H1 (cell line): ENCODE data around the gene NGFR. TPM values are rescaled to one million over a fixed set of nuclear protein-coding genes. Genes with fewer than 3 reads are reported as not detected.

ENCODE experiments used
- CTCF ChIA-PET: fragments of 300-600 bp; sonication (Branson Sonifier 250); formaldehyde crosslinking; loops from one replicate; lab custom pipeline; 2021; ENCODE audit not compliant: partially characterized antibody; lab: Charles Lee
- POLR2A ChIA-PET: fragments of 300-600 bp; sonication (Branson Sonifier 250); formaldehyde crosslinking; loops from one replicate; lab custom pipeline; 2021; ENCODE audit warnings: inconsistent platforms; ENCODE audit not compliant: partially characterized antibody; lab: Charles Lee
- DNase-seq, 2 experiments: peaks; one replicate each; pipeline versions ENCODE4 v3.0.0 to v3.0.0-alpha.2; 2010 to 2022; ENCODE audit warnings: low spot score in 2 of 2, low read depth in 1 of 2, mixed read lengths in 1 of 2
- FAIRE-seq: peaks from 2 replicates; lab custom pipeline; 2011; peaks lifted over from hg19 to GRCh38; lab: Jason Lieb, UNC
- H2AFZ ChIP-seq: 2 replicates; pipeline ENCODE4 v1.8.1; 2012; ENCODE audit warnings: low read length, inconsistent platforms
- H2AK5ac ChIP-seq: 2 replicates; pipeline ENCODE4 v1.6.1; 2013; ENCODE audit warnings: low read depth, low read length
- H2BK120ac ChIP-seq: replicated peaks from 2 replicates; pipeline ENCODE3; 2013; ENCODE audit warnings: low read depth, low read length, inconsistent platforms
- H2BK12ac ChIP-seq: 2 replicates; pipeline ENCODE4 v1.6.1; 2013; ENCODE audit warnings: low read depth, low read length
- H2BK15ac ChIP-seq: 2 replicates; pipeline ENCODE4 v1.6.1; 2013; ENCODE audit warnings: low read length
- H2BK20ac ChIP-seq: 2 replicates; pipeline ENCODE4 v1.6.1; 2013; ENCODE audit warnings: low read length
- H2BK5ac ChIP-seq: 2 replicates; pipeline ENCODE4 v1.6.1; 2013; ENCODE audit warnings: low read depth, low read length
- H3K14ac ChIP-seq: 2 replicates; pipeline ENCODE4 v1.6.1; 2013; ENCODE audit warnings: inconsistent platforms; ENCODE audit not compliant: insufficient read length
- H3K18ac ChIP-seq: 2 replicates; pipeline ENCODE4 v1.6.1; 2013; ENCODE audit warnings: low read length; ENCODE audit errors: extremely low read depth
- H3K23ac ChIP-seq: 2 replicates; pipeline ENCODE4 v1.6.1; 2013; ENCODE audit warnings: inconsistent platforms; ENCODE audit not compliant: insufficient read length
- H3K23me2 ChIP-seq: 2 replicates; pipeline ENCODE4 v1.6.1; 2013; ENCODE audit warnings: low read depth, low read length
- H3K27ac ChIP-seq: 2 replicates; pipeline ENCODE4 v1.6.1; 2011; ENCODE audit warnings: low read depth, low read length, inconsistent platforms
- H3K27me3 ChIP-seq, 4 experiments: replicated peaks in 1 of 4; 1 replicate in 1 of 4; 2 replicates in 3 of 4; pipeline versions ENCODE4 v1.6.1 to v1.8.1; 2011 to 2013; ENCODE audit warnings: low read length in 3 of 4, mild to moderate bottlenecking in 3 of 4, inconsistent platforms in 2 of 4, mixed read lengths in 2 of 4, moderate library complexity in 1 of 4; ENCODE audit not compliant: control insufficient read depth in 3 of 4, insufficient read depth in 3 of 4; ENCODE audit errors: extremely low read depth in 1 of 4
- H3K36me3 ChIP-seq, 4 experiments: 2 replicates each; pipeline versions ENCODE4 v1.6.1 to v1.8.1; 2011 to 2013; ENCODE audit warnings: mild to moderate bottlenecking in 4 of 4, low read length in 3 of 4, moderate library complexity in 2 of 4, control low read depth in 1 of 4, inconsistent platforms in 1 of 4; ENCODE audit not compliant: insufficient read depth in 4 of 4, control insufficient read depth in 2 of 4
- H3K4ac ChIP-seq: replicated peaks from 2 replicates; pipeline ENCODE3; 2013; ENCODE audit warnings: low read length, low read depth, mixed read lengths, inconsistent platforms; ENCODE audit not compliant: insufficient read length
- H3K4me1 ChIP-seq, 4 experiments: replicated peaks in 1 of 4; 1 replicate in 1 of 4; 2 replicates in 3 of 4; pipeline versions ENCODE4 v1.6.1 to v1.8.1; 2011 to 2013; ENCODE audit warnings: low read length in 3 of 4, inconsistent platforms in 2 of 4, mixed read lengths in 1 of 4; ENCODE audit not compliant: insufficient read depth in 4 of 4, control insufficient read depth in 3 of 4
- H3K4me2 ChIP-seq, 2 experiments: 2 replicates each; pipeline versions ENCODE4 v1.6.1 to v1.8.1; 2011 to 2013; ENCODE audit warnings: low read depth in 2 of 2, low read length in 2 of 2, control low read depth in 1 of 2, inconsistent platforms in 1 of 2, mild to moderate bottlenecking in 1 of 2; ENCODE audit not compliant: insufficient read depth in 1 of 2
- H3K4me3 ChIP-seq, 4 experiments: fragments of 200-600, 300-600 bp in 1 of 4; sonication (generic), shearing (Covaris generic), sonication (Bioruptor Twin) in 1 of 4; 2 replicates each; pipeline versions ENCODE4 v1.5.1 to v1.8.1; 2011 to 2016; ENCODE audit warnings: low read length in 4 of 4, low read depth in 3 of 4, control low read depth in 2 of 4, inconsistent platforms in 2 of 4, mild to moderate bottlenecking in 2 of 4, mixed read lengths in 1 of 4, moderate library complexity in 1 of 4; ENCODE audit not compliant: insufficient read depth in 2 of 4; ENCODE audit errors: extremely low read depth in 1 of 4
- H3K56ac ChIP-seq: replicated peaks from 2 replicates; pipeline ENCODE3; 2013; ENCODE audit warnings: low read depth, mild to moderate bottlenecking, mixed read lengths, low read length, inconsistent platforms; ENCODE audit not compliant: insufficient read length
- H3K79me1 ChIP-seq: 2 replicates; pipeline ENCODE4 v1.6.1; 2013; ENCODE audit warnings: low read depth, low read length, control low read depth
- H3K79me2 ChIP-seq, 2 experiments: 2 replicates each; pipeline versions ENCODE4 v1.6.1 to v1.8.1; 2012 to 2013; ENCODE audit warnings: low read length in 2 of 2, mild to moderate bottlenecking in 2 of 2, inconsistent platforms in 1 of 2; ENCODE audit not compliant: insufficient read depth in 2 of 2, control insufficient read depth in 1 of 2
- H3K9ac ChIP-seq, 4 experiments: replicated peaks in 1 of 4; 1 replicate in 1 of 4; 2 replicates in 3 of 4; pipeline versions ENCODE4 v1.6.1 to v1.8.1; 2011 to 2013; ENCODE audit warnings: low read depth in 3 of 4, low read length in 3 of 4, control low read depth in 2 of 4, mild to moderate bottlenecking in 2 of 4, moderate library complexity in 2 of 4, inconsistent platforms in 1 of 4; ENCODE audit errors: extremely low read depth in 1 of 4
- H3K9me3 ChIP-seq, 2 experiments: 2 replicates each; pipeline versions ENCODE4 v1.6.1 to v1.8.1; 2012 to 2013; ENCODE audit warnings: mild to moderate bottlenecking in 2 of 2, moderate library complexity in 2 of 2, control low read depth in 1 of 2, inconsistent platforms in 1 of 2, low read depth in 1 of 2, low read length in 1 of 2, mixed read lengths in 1 of 2; ENCODE audit not compliant: insufficient read depth in 2 of 2
- H4K20me1 ChIP-seq, 2 experiments: replicated peaks in 1 of 2; 2 replicates each; pipeline versions ENCODE3 to v1.8.1; 2011 to 2013; ENCODE audit warnings: inconsistent platforms in 2 of 2, low read length in 2 of 2, mild to moderate bottlenecking in 1 of 2; ENCODE audit not compliant: insufficient read depth in 2 of 2, control insufficient read depth in 1 of 2
- H4K5ac ChIP-seq: 2 replicates; pipeline ENCODE4 v1.6.1; 2013; ENCODE audit warnings: low read length, low read depth, mixed read lengths, inconsistent platforms; ENCODE audit not compliant: insufficient read length
- H4K8ac ChIP-seq: 2 replicates; pipeline ENCODE4 v1.8.0; 2013; ENCODE audit warnings: mild to moderate bottlenecking, moderate library complexity, low read length, inconsistent platforms; ENCODE audit not compliant: insufficient read depth; ENCODE audit errors: extremely low read depth
- H4K91ac ChIP-seq: replicated peaks from 2 replicates; pipeline ENCODE3; 2013; ENCODE audit warnings: low read length, mixed read lengths, inconsistent platforms; ENCODE audit not compliant: insufficient read length
- BACH1 ChIP-seq: IDR thresholded peaks from 2 replicates; pipeline ENCODE4 v1.6.1; 2012; ENCODE audit warnings: low read length, improper control_type of control experiment
- GABPA ChIP-seq: IDR thresholded peaks from 2 replicates; pipeline ENCODE4 v1.6.1; 2011; ENCODE audit warnings: mild to moderate bottlenecking, low read length, moderate library complexity, borderline replicate concordance; ENCODE audit not compliant: insufficient read depth
- GTF2F1 ChIP-seq: IDR thresholded peaks from 2 replicates; pipeline ENCODE4 v1.6.1; 2012; ENCODE audit warnings: low read depth, low read length, improper control_type of control experiment, borderline replicate concordance
- JUND ChIP-seq: IDR thresholded peaks from 2 replicates; pipeline ENCODE4 v1.6.1; 2011; ENCODE audit warnings: mild to moderate bottlenecking, improper control_type of control experiment, low read length
- KDM4A ChIP-seq: IDR thresholded peaks from one replicate; pipeline ENCODE4 v1.7.1; 2012; ENCODE audit warnings: low read depth, mild to moderate bottlenecking, moderate library complexity, low read length, inconsistent platforms; ENCODE audit not compliant: severe bottlenecking
- MAFK ChIP-seq: IDR thresholded peaks from 2 replicates; pipeline ENCODE4 v1.6.1; 2012; ENCODE audit warnings: low read depth, mild to moderate bottlenecking, improper control_type of control experiment, low read length
- MAX ChIP-seq: IDR thresholded peaks from 2 replicates; pipeline ENCODE4 v1.6.1; 2012; ENCODE audit warnings: inconsistent platforms
- NRF1 ChIP-seq: IDR thresholded peaks from 2 replicates; pipeline ENCODE4 v1.6.1; 2011; ENCODE audit warnings: mild to moderate bottlenecking, low read depth, low read length, improper control_type of control experiment
- SAP30 ChIP-seq: fragments of 300-600 bp; sonication (generic); IDR thresholded peaks from 2 replicates; pipeline ENCODE4 v1.7.1; 2012; ENCODE audit warnings: low read length, moderate library complexity, mild to moderate bottlenecking, inconsistent platforms; ENCODE audit not compliant: insufficient read depth, insufficient replicate concordance
- TAF1 ChIP-seq: IDR thresholded peaks from 2 replicates; pipeline ENCODE4 v1.6.1; 2011; ENCODE audit warnings: mild to moderate bottlenecking, low read depth, low read length
- TAF7 ChIP-seq: optimal IDR thresholded peaks from 2 replicates; pipeline ENCODE3; 2011; ENCODE audit warnings: low read depth, mild to moderate bottlenecking, inconsistent platforms, low read length, moderate library complexity, borderline replicate concordance
- TEAD4 ChIP-seq: IDR thresholded peaks from 2 replicates; pipeline ENCODE4 v1.6.1; 2012; ENCODE audit warnings: low read depth, low read length, inconsistent platforms, mixed read lengths
- ZNF274 ChIP-seq: IDR thresholded peaks from 2 replicates; pipeline ENCODE4 v1.7.0; 2012; ENCODE audit warnings: low read length, borderline replicate concordance; ENCODE audit errors: extremely low read depth
- WGBS, 2 experiments: shearing (Covaris generic) in 1 of 2; methylation state at CpG; one replicate each; pipeline versions ENCODE4 v1.1.6 to v1.1.7; 2013 to 2015; ENCODE audit warnings: low lambda C conversion rate in 2 of 2, mixed read lengths in 2 of 2, inconsistent platforms in 1 of 2, low coverage in 1 of 2, missing lambda C conversion rate in 1 of 2; ENCODE audit not compliant: insufficient replicate concordance in 2 of 2, insufficient coverage in 1 of 2, insufficient read length in 1 of 2; ENCODE audit errors: extremely low coverage in 1 of 2, missing lambda C conversion rate in 1 of 2; 5-methylcytosine and 5-hydroxymethylcytosine counted together
- polyA plus RNA-seq, 7 experiments: library from polyadenylated mRNA; depleted of rRNA in 3 of 7; stranded (reverse) in 5 of 7; unstranded in 2 of 7; fragments of >200 nt in 5 of 7; fragments of 200-250 nt in 2 of 7; gene quantifications; 1 replicate in 5 of 7; 2 replicates in 1 of 7; 4 replicates in 1 of 7; pipeline versions ENCODE4 v1.2.1 to v1.2.3, GENCODE V29; 2011 to 2013; ENCODE audit warnings: missing spikeins in 2 of 7, mixed read lengths in 2 of 7
- total RNA-seq: library from RNA; stranded (reverse); fragmentation: NEBNext Ultra II Directional; extraction: Animal tissue kit (Norgen Biotek cat#: 25700); gene quantifications from 2 replicates; pipeline ENCODE4 v1.2.1, GENCODE V29; 2021

The NGFR gene
- total and polyA plus RNA-seq, 2 of the 8 experiments (the other 6 are each of a cell fraction or from before 2014, with no cell fraction given) = 8.1 to 10.3 TPM

DNA sequence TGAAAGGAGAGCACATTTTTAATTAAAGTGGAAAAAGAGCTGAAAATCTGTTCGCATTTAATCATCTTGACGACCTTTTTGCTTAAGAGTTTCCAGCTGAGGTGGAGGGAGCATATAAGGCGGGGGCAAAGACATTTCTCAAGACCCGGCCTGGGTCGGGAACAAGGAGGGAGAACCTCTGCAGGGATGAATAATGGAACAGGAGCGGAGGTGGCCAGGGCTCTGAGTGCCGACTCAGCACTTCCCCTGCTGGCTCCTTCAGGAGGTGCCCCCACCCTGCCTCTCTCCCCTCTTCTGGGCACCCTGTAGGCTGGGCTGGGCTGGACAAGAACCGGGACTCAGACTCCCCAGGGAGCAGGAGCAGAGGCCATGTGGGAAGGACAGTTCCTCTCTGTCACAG is 7.9 kb upstream of the NGFR start:
- DNase-seq = no peak
- H3K79me1 ChIP-seq = 0 out of 2 replicates have a peak, but pooled peaks cover 3% of the 10 kb centered on the region
- H4K91ac ChIP-seq = peak overlapping the region; percentile 56
- no peak overlapping the region; the same call in 1 of the 2 replicates for H2AK5ac ChIP-seq
- no peak overlapping the region for H3K4me3 ChIP-seq
- CTCF ChIA-PET = interaction anchor here (1.0 to 6.0 kb wide), 12 partner anchors 10 to 87 kb away, joined by 3 to 34 read pairs (median 10); no protein-coding TSS in a partner anchor
- H3K23ac ChIP-seq = no peak overlapping the region
- peak overlapping the region; percentile 93; the same call in 1 of the 2 replicates for H3K18ac ChIP-seq
- H3K14ac ChIP-seq = no peak overlapping the region
- peak overlapping the region; percentile 52; the same call in 1 of the 2 replicates for H2BK12ac ChIP-seq
- H2AFZ ChIP-seq = no peak overlapping the region
- peaks cover 4% of the 10 kb centered on the region; the same call in 1 of the 2 replicates for H3K23me2 ChIP-seq
- FAIRE-seq = no peak
- no peaks in the 10 kb centered on the region; a peak in 2 of 7 replicates for H3K27me3 ChIP-seq
- no peaks in the 10 kb centered on the region for H3K9me3 ChIP-seq
- H2BK120ac ChIP-seq = no peak overlapping the region
- no peak overlapping the region for H3K4me2 ChIP-seq
- peak overlapping the region; percentile 6; the same call in 1 of the 2 replicates for H2BK20ac ChIP-seq
- no peak overlapping the region for H3K4ac ChIP-seq
- no peak overlapping the region for H4K5ac ChIP-seq
- no peak overlapping the region for H3K27ac ChIP-seq
- 0 out of 2 replicates have a peak overlapping the region, but pooled peaks have one; percentile 4 for H4K8ac ChIP-seq
- peak overlapping the region; percentile 83; the same call in 1 of the 2 replicates for H2BK5ac ChIP-seq
- no peaks in the 10 kb centered on the region for H3K79me2 ChIP-seq
- 69% methylated on average over 8 of the region's 8 CpGs; no CpG with 5 or more reads in 1 of the 2 experiments for WGBS, 2 experiments
- H3K4me1 ChIP-seq = peaks cover 7 to 30% (median 22%) of the 10 kb centered on the region in 4 experiments
- POLR2A ChIA-PET = interaction anchor here (0.6 to 4.7 kb wide), 5 partner anchors 9 to 51 kb away, joined by 4 to 24 read pairs (median 8); partner anchors contain the start of gene NGFR
- H2BK15ac ChIP-seq = peak overlapping the region; percentile 36; the same call in 1 of the 2 replicates
- peaks cover 0 to 3% of the 10 kb centered on the region in 2 experiments for H4K20me1 ChIP-seq
- no peaks in the 10 kb centered on the region for H3K36me3 ChIP-seq
- H3K56ac ChIP-seq = no peak overlapping the region
- H3K9ac ChIP-seq = no peak overlapping the region
- TF ChIP-seq GTF2F1 (no peak), SAP30 (no peak), ZNF274 (no peak), MAFK (peak; percentile 97), TAF1 (no peak), KDM4A (no peak), BACH1 (peak; percentile 74), NRF1 (no peak), TEAD4 (no peak), GABPA (no peak), MAX (no peak), JUND (no peak), TAF7 (no peak)
